Smooth muscle cell of the coronary artery (primary cell): Measurements from ENCODE around the gene C6orf47. TPM values are rescaled to one million over a fixed set of nuclear protein-coding genes. Genes with fewer than 3 reads are reported as not detected.

Source experiments
- total RNA-seq: library from RNA; depleted of rRNA; stranded (reverse); fragments of >200 nt; gene quantifications from 2 replicates; pipeline ENCODE4 v1.2.3, GENCODE V29; 2014; ENCODE audit warnings: low replicate concordance

The C6orf47 gene, protein sequence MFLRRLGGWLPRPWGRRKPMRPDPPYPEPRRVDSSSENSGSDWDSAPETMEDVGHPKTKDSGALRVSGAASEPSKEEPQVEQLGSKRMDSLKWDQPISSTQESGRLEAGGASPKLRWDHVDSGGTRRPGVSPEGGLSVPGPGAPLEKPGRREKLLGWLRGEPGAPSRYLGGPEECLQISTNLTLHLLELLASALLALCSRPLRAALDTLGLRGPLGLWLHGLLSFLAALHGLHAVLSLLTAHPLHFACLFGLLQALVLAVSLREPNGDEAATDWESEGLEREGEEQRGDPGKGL
- total RNA-seq = 16.6 and 18.2 TPM in 2 replicates

GRCh38 chr6:31660381-31661261 is at the start of gene C6orf47:
C6orf47 (minus strand) TSS chr6:31660778; CDS start chr6:31659947, 831 bp downstream.

DNA sequence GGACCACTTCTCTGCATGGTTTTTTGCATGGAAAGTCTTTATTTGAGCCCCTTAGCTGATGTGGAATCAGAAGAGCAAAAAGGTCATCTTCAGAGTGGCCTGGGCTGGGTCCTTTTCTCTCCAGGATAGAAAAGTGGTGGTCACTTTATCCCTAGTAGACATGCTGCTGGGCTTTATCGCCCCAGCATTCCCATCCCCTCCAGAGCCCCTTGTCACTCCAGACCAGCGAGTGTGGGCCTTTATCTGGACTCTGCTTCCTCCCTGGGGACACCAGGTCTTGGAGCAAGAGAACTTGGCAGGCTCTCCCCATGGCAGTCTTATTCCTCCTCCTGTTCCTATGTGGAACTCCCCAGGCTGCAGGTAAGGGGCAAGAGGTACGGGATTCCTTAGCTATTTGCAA is 46.0 kb upstream of the C6orf47 start, which contains the start of gene LY6G6F:
TSS of gene LY6G6F (plus strand) at position 268 of the 400 bp plus-strand sequence. CDS start at position 309, 41 bp downstream.

DNA sequence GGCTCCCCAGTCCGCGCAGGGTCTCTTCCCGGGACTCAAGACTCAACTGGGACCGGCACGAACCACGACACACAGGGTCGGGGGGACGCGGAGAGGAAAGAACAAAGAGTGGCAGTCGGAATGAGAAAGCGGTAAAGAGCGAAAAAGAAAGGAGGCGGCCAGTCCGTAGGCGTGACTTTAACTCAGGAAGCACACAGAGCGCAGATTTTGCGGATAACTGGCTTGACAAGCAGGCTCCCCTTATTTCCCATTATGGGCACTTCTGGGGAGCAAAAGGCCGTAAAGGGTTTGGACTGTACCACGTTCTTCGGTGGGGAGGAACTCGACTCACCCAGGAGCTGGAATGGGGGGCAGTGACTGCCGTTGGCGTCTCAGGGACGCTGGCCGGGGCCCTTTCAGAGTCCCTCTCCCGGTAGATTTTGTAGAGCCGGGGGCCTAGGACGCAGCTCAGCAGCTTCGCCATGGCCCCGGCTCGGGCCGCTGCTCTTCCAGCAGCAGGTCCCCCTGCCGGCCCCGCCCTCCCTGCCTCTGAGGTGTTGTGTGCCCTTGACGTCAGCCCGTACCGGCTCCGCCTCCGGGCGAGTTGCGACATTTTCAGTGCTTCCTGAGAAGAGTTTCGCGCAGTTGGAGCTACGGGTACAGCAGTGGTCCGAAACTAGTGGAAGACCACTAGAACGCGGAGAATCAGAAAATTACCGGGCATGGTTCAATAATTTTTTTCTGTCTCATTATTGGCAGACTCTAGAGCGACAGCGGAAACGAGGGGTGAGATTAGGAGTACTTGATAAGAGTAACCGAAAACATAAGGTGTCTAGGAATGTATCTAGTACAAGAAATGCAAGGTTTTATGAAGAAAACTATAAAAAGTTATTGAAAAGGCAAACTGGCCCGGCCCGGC is 42.5 kb upstream of the C6orf47 start, which contains the start of gene ABHD16A:
TSS of gene ABHD16A (minus strand) at position 506 of the 898 bp plus-strand sequence. CDS start at position 463, 43 bp downstream.

GRCh38 chr6:31680226-31681134 is 19.9 kb upstream of the C6orf47 start, which contains the start of gene LY6G5C:
LY6G5C (minus strand) TSS chr6:31681067; CDS start chr6:31680373, 694 bp downstream.

DNA sequence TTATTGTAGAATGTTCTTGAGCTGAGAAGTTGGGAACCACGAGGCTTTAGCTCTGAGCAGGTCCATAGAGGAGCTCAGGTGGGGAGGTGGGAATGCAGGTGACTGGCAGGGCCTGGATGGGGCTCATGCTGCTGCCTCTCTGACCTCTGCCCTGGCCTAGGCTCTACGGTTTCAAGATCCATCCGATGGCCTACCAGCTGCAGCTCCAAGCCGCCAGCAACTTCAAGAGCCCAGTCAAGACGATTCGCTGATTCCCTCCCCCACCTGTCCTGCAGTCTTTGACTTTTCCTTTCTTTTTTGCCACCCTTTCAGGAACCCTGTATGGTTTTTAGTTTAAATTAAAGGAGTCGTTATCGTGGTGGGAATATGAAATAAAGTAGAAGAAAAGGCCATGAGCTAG is 9.1 kb upstream of the C6orf47 start, which contains the start of gene LY6G5B:
TSS of gene LY6G5B (plus strand) at position 301 of the 400 bp plus-strand sequence. CDS start 975 bp downstream, outside the sequence.

GRCh38 chr6:31665501-31666336 is 5.1 kb upstream of the C6orf47 start, which contains the start of gene CSNK2B:
CSNK2B (plus strand) TSS chr6:31666080; CDS start chr6:31666832, 752 bp downstream.

DNA sequence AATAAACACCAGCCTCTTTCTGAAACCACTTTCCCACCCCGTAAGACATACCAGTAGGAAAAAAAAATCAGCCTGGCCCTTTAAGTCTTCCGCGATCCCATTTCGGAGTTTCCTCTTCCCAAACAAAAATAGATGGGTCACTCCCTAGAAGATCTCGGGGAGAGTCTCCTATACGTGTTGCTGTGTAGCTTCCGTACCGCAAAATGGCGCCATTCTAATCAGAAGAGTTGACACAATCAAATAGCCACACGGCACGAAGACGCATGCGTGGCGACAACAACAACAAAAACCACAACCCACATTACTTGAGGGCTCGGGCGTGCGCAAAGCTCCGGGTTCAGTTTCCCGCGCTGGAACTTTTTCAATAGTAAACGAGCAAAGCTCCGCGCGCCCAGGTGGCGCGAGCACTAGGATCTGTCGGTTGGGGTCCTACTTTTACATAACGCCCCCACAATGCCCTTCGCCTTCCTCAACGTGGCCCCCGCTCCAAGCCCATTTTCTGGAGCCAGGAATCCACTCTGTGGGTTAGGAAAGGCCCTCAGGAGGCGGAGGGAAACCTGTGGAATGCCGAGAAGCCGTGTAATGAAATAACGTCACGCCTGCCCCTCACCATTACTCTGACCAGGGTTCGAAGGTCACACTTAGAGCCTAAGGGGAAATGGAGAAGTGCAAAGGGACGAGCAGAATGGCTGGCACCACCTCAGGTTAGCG is 4.4 kb upstream of the C6orf47 start, which contains the start of gene GPANK1:
TSS of gene GPANK1 (minus strand) at position 208 of the 711 bp plus-strand sequence. CDS start 519 bp downstream, outside the sequence.

DNA sequence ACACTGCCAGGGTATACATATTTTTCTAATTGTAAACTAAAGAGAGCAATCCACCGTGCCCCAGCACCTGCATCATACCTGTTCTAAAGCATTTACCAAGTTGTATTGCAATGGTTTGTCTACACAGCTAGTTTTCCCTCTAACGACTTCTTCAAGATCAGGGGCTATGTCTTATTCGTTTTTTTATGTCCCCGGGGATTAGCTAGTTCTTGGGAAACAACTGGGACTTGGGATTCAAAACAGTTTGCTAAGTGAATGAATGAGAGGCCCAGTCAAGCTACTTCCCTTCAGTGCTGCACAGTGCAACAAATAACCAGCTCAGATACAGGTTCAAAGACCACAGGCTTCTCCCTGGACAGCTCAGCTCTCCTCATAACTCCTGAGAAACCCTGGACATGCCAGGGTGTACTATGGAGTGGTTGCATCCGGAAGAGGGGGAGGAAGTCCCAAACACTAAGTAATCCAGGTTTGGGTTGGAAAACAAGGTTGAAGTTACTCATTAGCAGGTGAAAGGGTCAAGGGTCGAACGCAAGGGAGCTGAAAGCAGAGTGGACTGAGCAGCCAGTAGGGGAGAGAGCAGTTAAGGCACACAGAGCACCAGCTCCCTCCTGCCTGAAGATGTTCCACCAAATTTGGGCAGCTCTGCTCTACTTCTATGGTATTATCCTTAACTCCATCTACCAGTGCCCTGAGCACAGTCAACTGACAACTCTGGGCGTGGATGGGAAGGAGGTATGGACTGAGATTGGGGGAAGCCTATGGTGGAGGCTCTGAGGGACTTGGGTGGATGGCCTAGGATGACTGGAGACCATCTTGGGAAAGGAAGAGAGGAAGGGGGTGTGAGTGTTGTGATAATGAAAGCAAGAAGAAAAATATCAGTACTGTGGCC is 5.0 kb downstream of the C6orf47 start, which contains the start of gene APOM:
TSS of gene APOM (plus strand) at position 546 of the 889 bp plus-strand sequence. CDS start at position 619, 73 bp downstream.

GRCh38 chr6:31620586-31621319 is 39.8 kb downstream of the C6orf47 start, which contains the start of gene PRRC2A:
PRRC2A (plus strand) TSS chr6:31620715; CDS start chr6:31622790, 2,075 bp downstream.

DNA sequence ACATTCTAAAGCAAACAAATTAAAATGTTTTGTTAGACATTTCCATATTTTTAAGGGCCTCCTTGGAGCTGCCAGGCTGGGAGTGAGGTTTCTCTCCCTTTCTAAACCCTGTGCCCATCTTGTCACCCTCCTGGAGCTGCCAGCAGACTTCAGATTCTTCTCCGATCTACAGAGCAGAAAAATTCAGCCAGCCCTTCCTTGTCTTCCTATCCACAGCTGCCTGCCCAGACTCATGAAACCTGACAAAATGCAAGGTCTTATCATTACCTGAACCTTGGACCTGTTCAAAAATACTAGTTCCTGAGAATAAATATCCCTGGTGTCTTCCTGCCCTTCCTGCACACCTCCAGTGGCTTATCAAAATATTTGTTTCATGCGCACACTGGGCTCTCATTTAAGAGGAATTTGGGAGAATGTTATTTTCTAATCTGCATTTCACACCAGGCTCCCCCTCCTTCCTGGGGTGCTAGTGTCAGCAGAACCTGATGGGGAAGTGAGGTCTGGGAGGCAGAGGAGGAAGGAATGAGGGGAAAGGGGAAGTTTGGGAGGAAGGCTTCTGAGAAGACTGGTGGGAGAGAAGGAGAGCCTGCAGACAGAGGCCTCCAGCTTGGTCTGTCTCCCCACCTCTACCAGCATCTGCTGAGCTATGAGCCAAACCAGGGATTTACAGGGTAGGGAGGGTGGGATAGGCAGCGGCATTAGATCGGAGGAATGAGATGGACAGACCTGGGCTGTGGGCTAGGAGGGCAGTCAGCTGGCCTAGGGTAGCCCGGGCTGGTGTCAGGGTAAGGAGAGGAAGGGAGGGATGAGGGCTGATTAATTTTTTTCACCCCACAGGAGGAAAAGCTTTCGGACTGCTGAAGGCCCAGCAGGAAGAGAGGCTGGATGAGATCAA is 45.6 kb downstream of the C6orf47 start, which contains the start of gene AIF1:
TSS of gene AIF1 (plus strand) at position 551 of the 895 bp plus-strand sequence. CDS start at position 647, 96 bp downstream.

Other genes starting within 250 kb of the C6orf47 start
- 5.5 and 8.8 TPM in 2 replicates for gene MICB, start 162.6 kb downstream of the C6orf47 start, total RNA-seq
- not detected in 2 replicates for gene MCCD1, start 131.8 kb downstream of the C6orf47 start, total RNA-seq
- 238 and 398 TPM in 2 replicates for gene DDX39B, start 118.8 kb downstream of the C6orf47 start, total RNA-seq
- gene ATP6V1G2, start 114.2 kb downstream of the C6orf47 start, total RNA-seq = 2.6 and 6.0 TPM in 2 replicates
- 26.1 and 28.2 TPM in 2 replicates for gene NFKBIL1, start 113.2 kb downstream of the C6orf47 start, total RNA-seq
- gene LTA, start 88.5 kb downstream of the C6orf47 start, total RNA-seq = not detected in 2 replicates
- gene TNF, start 85.2 kb downstream of the C6orf47 start, total RNA-seq = not detected in 2 replicates
- not detected in 2 replicates for gene LTB, start 78.4 kb downstream of the C6orf47 start, total RNA-seq
- gene LST1, start 74.5 kb downstream of the C6orf47 start, total RNA-seq = 0.30 TPM in 1 of 2 replicates, not detected in the other
- not detected in 2 replicates for gene NCR3, start 67.8 kb downstream of the C6orf47 start, total RNA-seq
- gene AIF1, start 45.5 kb downstream of the C6orf47 start, total RNA-seq = not detected in 2 replicates
- gene PRRC2A, start 40.1 kb downstream of the C6orf47 start, total RNA-seq = 13.9 and 24.8 TPM in 2 replicates
- gene BAG6, start 8.1 kb downstream of the C6orf47 start, total RNA-seq = 54.9 and 100 TPM in 2 replicates
- gene APOM, start 4.9 kb downstream of the C6orf47 start, total RNA-seq = 0.70 and 1.5 TPM in 2 replicates
- 6.1 and 13.6 TPM in 2 replicates for gene GPANK1, start 4.2 kb upstream of the C6orf47 start, total RNA-seq
- 71.1 and 94.1 TPM in 2 replicates for gene CSNK2B, start 5.3 kb upstream of the C6orf47 start, total RNA-seq
- gene LY6G5B, start 9.2 kb upstream of the C6orf47 start, total RNA-seq = 2.2 and 4.0 TPM in 2 replicates
- gene LY6G5C, start 20.3 kb upstream of the C6orf47 start, total RNA-seq = 0.15 TPM in 1 of 2 replicates, not detected in the other
- gene ABHD16A, start 42.5 kb upstream of the C6orf47 start, total RNA-seq = 51.3 and 104 TPM in 2 replicates
- not detected in 2 replicates for gene LY6G6F, start 46.1 kb upstream of the C6orf47 start, total RNA-seq
- not detected in 2 replicates for gene LY6G6D, start 54.6 kb upstream of the C6orf47 start, total RNA-seq
- not detected in 2 replicates for gene LY6G6C, start 61.0 kb upstream of the C6orf47 start, total RNA-seq
- gene MPIG6B, start 62.6 kb upstream of the C6orf47 start, total RNA-seq = not detected in 2 replicates
- 108 and 116 TPM in 2 replicates for gene DDAH2, start 68.5 kb upstream of the C6orf47 start, total RNA-seq
- 395 and 679 TPM in 2 replicates for gene CLIC1, start 75.8 kb upstream of the C6orf47 start, total RNA-seq
- gene MSH5, start 79.2 kb upstream of the C6orf47 start, total RNA-seq = 2.5 and 4.0 TPM in 2 replicates
- gene SAPCD1, start 101.9 kb upstream of the C6orf47 start, total RNA-seq = 0.53 and 0.70 TPM in 2 replicates
- gene VWA7, start 116.5 kb upstream of the C6orf47 start, total RNA-seq = 0.15 and 0.23 TPM in 2 replicates
- 37.9 and 59.7 TPM in 2 replicates for gene VARS1, start 135.0 kb upstream of the C6orf47 start, total RNA-seq
- gene LSM2, start 146.2 kb upstream of the C6orf47 start, total RNA-seq = 24.6 and 27.8 TPM in 2 replicates
- 0.98 and 4.1 TPM in 2 replicates for gene HSPA1L, start 154.5 kb upstream of the C6orf47 start, total RNA-seq
- gene HSPA1A, start 154.8 kb upstream of the C6orf47 start, total RNA-seq = 47.1 and 396 TPM in 2 replicates
- 66.7 and 494 TPM in 2 replicates for gene HSPA1B, start 167.0 kb upstream of the C6orf47 start, total RNA-seq
- 54.9 and 72.8 TPM in 2 replicates for gene NEU1, start 202.0 kb upstream of the C6orf47 start, total RNA-seq
- gene SLC44A4, start 218.2 kb upstream of the C6orf47 start, total RNA-seq = not detected in 2 replicates
- 41.5 and 175 TPM in 2 replicates for gene EHMT2, start 236.9 kb upstream of the C6orf47 start, total RNA-seq
- gene ZBTB12, start 241.3 kb upstream of the C6orf47 start, total RNA-seq = 6.2 and 12.4 TPM in 2 replicates